Stimulated activated CD8-positive, alpha-beta memory T cell treated with anti-CD3 and anti-CD28 coated beads, Interleukin-15, amount 100 ng/mL, for 4 hours (primary cell): ENCODE measurements around the gene CACNA1B.
"Not testable (repeated sequence)": the region's sequence is repeated elsewhere in the genome, so short reads cannot be mapped to it uniquely, and the experiment has no call there.

Source experiments
- DNase-seq, 2 donors: peaks; one replicate each; pipeline ENCODE4 v3.0.0-alpha.2; 2020; ENCODE audit warnings: low read depth in 2 of 2

CACNA1B gene

GRCh38 chr9:137877506-137878122 lies at the start of gene CACNA1B:
CACNA1B (plus strand) TSS chr9:137877782; CDS start chr9:137877934, 152 bp downstream.
- DNase-seq, result not testable (repeated sequence)

GRCh38 chr9:137827908-137828526 lies 49.6 kb upstream of the CACNA1B start:
- no peak for DNase-seq

- no peak for DNase-seq
Observed at GRCh38 chr9:137828527-137829259, 48.9 kb upstream of the CACNA1B start.

GRCh38 chr9:137829260-137829996 lies 48.2 kb upstream of the CACNA1B start:
- DNase-seq, result no peak

- no peak for DNase-seq
Observed at GRCh38 chr9:137832191-137832700, 45.3 kb upstream of the CACNA1B start.

- DNase-seq, result no peak
Observed at GRCh38 chr9:137832830-137833590, 44.6 kb upstream of the CACNA1B start.

- no peak for DNase-seq
Observed at GRCh38 chr9:137833721-137834613, 43.6 kb upstream of the CACNA1B start.

- DNase-seq, result no peak
Observed at GRCh38 chr9:137834846-137835546, 42.6 kb upstream of the CACNA1B start.

GRCh38 chr9:137836151-137836830 lies 41.3 kb upstream of the CACNA1B start:
- no peak for DNase-seq

- DNase-seq, result no peak
Observed at GRCh38 chr9:137836831-137837241, 40.7 kb upstream of the CACNA1B start.

- DNase-seq, result no peak
Observed at GRCh38 chr9:137837345-137838278, 40.0 kb upstream of the CACNA1B start.

GRCh38 chr9:137838576-137838975 lies 39.0 kb upstream of the CACNA1B start:
- no peak for DNase-seq

GRCh38 chr9:137843355-137843754 lies 34.2 kb upstream of the CACNA1B start:
- DNase-seq, result no peak

- no peak for DNase-seq
Observed at GRCh38 chr9:137851516-137852267, 25.9 kb upstream of the CACNA1B start.

GRCh38 chr9:137853392-137853995 lies 24.1 kb upstream of the CACNA1B start:
- no peak for DNase-seq

GRCh38 chr9:137860361-137860760 lies 17.2 kb upstream of the CACNA1B start:
- DNase-seq, result no peak
